Astrocyte (in vitro differentiated cells and primary cell): Measurements from ENCODE around the gene ELMOD1.

Experiments used
- EZH2 ChIP-seq: IDR thresholded peaks from 2 replicates; pipeline ENCODE4 v1.6.1; 2012; ENCODE audit warnings: mild to moderate bottlenecking, low read length, inconsistent platforms; ENCODE audit not compliant: insufficient read depth
- TF ChIP-seq, protein P1 (sequence below): IDR thresholded peaks from 2 replicates; pipeline ENCODE4 v1.5.1; 2011; ENCODE audit warnings: low read depth, mild to moderate bottlenecking, inconsistent platforms, low read length, moderate library complexity; ENCODE audit not compliant: insufficient read depth

DNA sequence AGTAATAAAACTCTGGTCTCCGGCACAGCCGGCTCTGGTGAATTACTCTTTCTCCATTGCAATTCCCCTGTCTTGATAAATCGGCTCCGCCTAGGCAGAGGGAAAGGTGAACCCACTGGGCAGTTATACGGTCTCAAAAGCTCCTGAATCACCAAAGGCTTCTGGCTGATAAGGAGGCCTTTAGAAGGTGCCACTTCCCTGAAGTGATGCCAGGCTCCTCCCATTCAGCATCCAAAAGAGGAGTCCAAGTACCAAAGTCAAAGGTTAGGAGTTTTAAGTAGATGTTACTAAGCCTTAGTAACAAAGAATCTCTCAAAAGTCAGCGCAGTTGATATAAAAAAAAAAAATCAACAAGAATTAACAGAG, 13.6 kb upstream of the ELMOD1 start:
- TF ChIP-seq, protein P1, sequence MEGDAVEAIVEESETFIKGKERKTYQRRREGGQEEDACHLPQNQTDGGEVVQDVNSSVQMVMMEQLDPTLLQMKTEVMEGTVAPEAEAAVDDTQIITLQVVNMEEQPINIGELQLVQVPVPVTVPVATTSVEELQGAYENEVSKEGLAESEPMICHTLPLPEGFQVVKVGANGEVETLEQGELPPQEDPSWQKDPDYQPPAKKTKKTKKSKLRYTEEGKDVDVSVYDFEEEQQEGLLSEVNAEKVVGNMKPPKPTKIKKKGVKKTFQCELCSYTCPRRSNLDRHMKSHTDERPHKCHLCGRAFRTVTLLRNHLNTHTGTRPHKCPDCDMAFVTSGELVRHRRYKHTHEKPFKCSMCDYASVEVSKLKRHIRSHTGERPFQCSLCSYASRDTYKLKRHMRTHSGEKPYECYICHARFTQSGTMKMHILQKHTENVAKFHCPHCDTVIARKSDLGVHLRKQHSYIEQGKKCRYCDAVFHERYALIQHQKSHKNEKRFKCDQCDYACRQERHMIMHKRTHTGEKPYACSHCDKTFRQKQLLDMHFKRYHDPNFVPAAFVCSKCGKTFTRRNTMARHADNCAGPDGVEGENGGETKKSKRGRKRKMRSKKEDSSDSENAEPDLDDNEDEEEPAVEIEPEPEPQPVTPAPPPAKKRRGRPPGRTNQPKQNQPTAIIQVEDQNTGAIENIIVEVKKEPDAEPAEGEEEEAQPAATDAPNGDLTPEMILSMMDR, result no peak
- TF ChIP-seq EZH2, result no peak
